Mucosa of rectum (tissue), 2 donors: Measurements from ENCODE around the gene PNPLA6.

ENCODE experiments used
- H3K27ac ChIP-seq, 2 donors: one replicate each; pipeline ENCODE4 v1.7.0; 2013; ENCODE audit warnings: inconsistent platforms in 2 of 2, low read depth in 2 of 2, low read length in 2 of 2
- H3K27me3 ChIP-seq, 2 donors: one replicate each; pipeline ENCODE4 v1.7.0; 2013; ENCODE audit warnings: low read length in 2 of 2; ENCODE audit not compliant: control insufficient read depth in 2 of 2, insufficient read depth in 2 of 2
- H3K36me3 ChIP-seq, 2 donors: one replicate each; pipeline ENCODE4 v1.7.0; 2013; ENCODE audit warnings: low read length in 2 of 2; ENCODE audit not compliant: control insufficient read depth in 2 of 2, insufficient read depth in 2 of 2
- H3K4me1 ChIP-seq, 2 donors: one replicate each; pipeline ENCODE4 v1.7.0; 2013; ENCODE audit warnings: low read length in 2 of 2, mild to moderate bottlenecking in 1 of 2; ENCODE audit not compliant: control insufficient read depth in 2 of 2, insufficient read depth in 2 of 2
- H3K4me3 ChIP-seq, 2 donors: one replicate each; pipeline ENCODE4 v1.7.0; 2013; ENCODE audit warnings: low read length in 2 of 2
- H3K9ac ChIP-seq, 2 donors: one replicate each; pipeline ENCODE4 v1.7.0; 2013; ENCODE audit warnings: low read length in 2 of 2, low read depth in 1 of 2, mild to moderate bottlenecking in 1 of 2
- H3K9me3 ChIP-seq, 2 donors: one replicate each; pipeline ENCODE4 v1.7.0; 2013; ENCODE audit warnings: low read length in 2 of 2; ENCODE audit not compliant: control insufficient read depth in 2 of 2
- donor health status: healthy.
- donor health status: Normal muscosa, but diverticular disease.

The PNPLA6 gene

DNA sequence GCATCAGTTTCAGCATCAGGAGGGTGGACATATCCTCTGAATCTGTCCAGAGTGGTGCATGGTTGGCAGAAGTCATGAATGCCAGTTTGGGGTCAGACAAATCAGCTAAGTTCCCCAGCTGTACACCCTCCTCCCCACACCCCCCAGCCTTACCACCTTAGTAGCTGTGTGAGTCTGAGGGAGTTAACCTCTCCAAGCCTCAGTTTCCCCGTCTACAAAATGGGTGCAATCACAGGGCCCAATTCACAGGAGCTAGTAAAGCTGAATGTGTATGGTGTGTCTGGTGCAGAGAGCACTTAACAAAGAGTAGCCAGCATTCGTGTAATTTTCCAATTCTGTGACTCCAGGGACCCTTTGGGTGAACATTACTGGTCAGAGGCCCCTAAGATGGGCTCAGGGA lies 33.0 kb upstream of the PNPLA6 start:
- Histone ChIP-seq H3K27me3 (no peaks in the 10 kb centered on the region), H3K4me1 (peaks cover 5 to 14% of the 10 kb centered on the region in 2 donors), H3K4me3 (no peak overlapping the region), H3K36me3 (no peaks in the 10 kb centered on the region), H3K9ac (no peak overlapping the region), H3K9me3 (no peaks in the 10 kb centered on the region), H3K27ac (no peak overlapping the region)

DNA sequence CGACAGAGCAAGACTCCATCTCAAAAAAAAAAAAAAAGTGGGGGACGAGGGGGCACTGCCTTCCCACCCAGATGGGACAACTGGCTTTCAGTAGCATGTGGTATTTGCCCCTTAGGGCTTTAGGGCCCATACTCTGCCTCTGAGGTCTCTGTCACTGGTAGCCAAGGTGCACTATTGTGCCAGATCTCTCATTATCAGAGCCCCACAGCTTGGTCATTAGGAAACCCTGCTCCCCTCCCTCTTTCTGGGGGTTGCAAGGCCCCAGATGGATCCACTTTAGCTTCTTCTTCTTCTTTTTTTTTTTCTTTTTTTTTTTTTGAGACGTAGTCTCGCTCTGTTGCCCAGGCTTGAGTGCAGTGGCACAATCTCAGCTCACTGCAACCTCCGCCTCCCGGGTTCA lies 30.8 kb upstream of the PNPLA6 start:
- peaks cover 5 to 14% of the 10 kb centered on the region in 2 donors for H3K4me1 ChIP-seq
- no peak overlapping the region for H3K27ac ChIP-seq
- no peaks in the 10 kb centered on the region for H3K9me3 ChIP-seq
- H3K4me3 ChIP-seq: no peak overlapping the region
- no peaks in the 10 kb centered on the region for H3K27me3 ChIP-seq
- H3K9ac ChIP-seq: no peak overlapping the region
- no peaks in the 10 kb centered on the region for H3K36me3 ChIP-seq

DNA sequence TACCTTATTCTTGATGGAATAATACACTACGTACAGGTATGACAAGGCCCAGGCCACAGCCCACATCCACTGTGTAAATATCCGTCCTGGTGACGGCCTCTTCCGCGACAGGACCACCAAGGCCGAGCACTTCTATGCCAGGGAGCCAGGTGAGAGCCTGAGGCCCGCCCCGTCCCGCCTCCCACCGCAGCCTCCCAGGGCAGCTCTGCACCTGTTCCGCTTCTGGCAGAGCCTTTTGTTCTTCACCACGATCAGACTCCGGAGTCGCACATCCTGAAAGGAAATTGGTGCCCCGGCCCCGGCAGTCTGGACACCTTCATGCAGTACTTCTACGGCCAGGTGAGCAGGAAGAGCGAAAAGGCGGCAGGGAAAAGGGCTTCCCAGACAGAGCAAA lies 30.2 kb upstream of the PNPLA6 start:
- peaks cover 5 to 14% of the 10 kb centered on the region in 2 donors for H3K4me1 ChIP-seq
- H3K27me3 ChIP-seq: no peaks in the 10 kb centered on the region
- H3K27ac ChIP-seq: peak overlapping the region; percentile 38 to 56
- H3K36me3 ChIP-seq: no peaks in the 10 kb centered on the region
- H3K4me3 ChIP-seq: peak overlapping the region; percentile 25 to 66
- H3K9ac ChIP-seq: peak overlapping the region; percentile 47 to 51
- H3K9me3 ChIP-seq: no peaks in the 10 kb centered on the region

DNA sequence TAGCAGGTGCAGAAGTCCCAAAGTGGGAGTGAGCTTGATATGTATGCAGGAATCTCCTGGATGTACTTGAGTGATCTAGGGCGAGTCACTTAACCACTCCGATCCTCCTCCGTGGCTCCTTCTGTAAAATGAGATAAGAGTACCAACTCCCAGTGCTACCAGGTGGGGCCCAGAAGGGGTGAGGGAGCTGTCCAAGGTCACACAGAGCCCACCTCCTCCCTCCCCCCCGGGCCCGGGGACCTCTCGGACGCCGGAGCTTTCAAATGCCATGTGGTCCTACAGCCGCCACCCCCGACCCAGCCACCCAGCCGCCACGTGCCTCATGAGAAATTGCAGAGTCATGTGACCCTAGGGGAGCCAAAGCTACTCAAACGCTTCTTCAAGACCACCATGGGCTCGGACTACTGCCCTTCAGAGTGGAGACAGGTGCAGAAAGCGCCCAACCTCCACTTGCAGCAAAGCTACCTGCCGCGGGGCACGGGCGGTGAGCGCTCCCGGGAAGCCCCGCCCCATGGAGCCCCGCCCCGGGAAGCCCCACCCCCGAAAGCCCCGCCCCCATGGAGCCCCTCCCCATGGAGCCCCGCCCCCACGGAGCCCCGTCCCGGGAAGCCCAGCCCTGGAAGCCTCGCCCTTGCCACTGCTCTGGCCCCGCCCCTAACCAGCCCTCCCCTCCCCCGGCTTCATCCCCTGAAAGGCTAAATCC lies 29.7 kb upstream of the PNPLA6 start:
- H3K36me3 ChIP-seq: no peaks in the 10 kb centered on the region
- no peaks in the 10 kb centered on the region for H3K27me3 ChIP-seq
- H3K9me3 ChIP-seq: no peaks in the 10 kb centered on the region
- H3K9ac ChIP-seq: peak overlapping the region; percentile 47 to 51
- peak overlapping the region; percentile 25 to 66 for H3K4me3 ChIP-seq
- H3K4me1 ChIP-seq: peaks cover 5 to 12% of the 10 kb centered on the region in 2 donors
- H3K27ac ChIP-seq: peak overlapping the region; percentile 38 to 56

DNA sequence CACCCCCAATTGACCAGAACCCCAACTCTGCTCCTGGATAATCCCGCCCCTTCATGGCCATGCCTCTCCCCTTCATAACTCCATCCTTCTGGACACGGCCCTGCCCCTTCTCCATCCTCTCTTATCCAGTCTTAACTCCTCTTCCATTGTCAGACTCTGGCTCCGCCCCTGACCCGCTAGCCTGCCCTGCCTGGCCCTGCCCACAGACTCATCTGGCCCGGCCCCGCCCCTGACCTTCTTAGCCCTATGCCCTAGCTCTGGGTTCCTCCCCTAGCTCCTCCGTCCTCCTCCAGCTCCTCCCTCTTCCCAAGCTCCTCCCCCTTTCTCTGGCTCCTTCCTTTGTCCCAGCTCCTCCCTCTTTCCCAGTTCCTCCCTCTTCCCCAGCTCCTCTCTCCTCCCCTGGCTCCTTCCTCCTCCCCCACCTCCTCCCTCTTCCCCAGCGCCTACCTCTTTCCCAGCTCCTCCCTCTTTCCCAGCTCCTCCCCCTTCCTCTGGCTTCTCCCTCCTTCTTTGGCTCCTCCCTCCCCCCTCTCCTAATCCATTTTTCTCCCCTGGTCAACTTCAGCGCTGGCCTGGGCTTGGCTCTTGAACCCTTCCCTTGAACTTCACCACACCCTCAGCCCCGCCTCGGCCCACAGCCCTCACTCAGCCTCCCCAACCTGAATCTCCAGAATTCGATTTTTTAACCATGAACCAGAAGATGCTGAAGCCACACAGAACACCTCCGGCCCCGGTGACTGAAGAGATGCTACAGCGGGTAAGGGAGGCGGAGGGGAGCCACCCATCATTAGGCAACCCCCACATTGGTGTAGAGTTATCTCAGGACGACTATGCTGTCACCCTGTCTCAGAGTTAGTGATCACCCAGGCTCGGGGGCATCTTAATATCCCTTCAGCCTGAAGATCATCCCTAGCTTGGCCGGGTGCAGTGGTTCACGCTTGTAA lies 28.9 kb upstream of the PNPLA6 start:
- no peak overlapping the region for H3K4me3 ChIP-seq
- peak overlapping the region in 1 of 2 donors; percentile 34 for H3K27ac ChIP-seq
- H3K4me1 ChIP-seq: peaks cover 5 to 8% of the 10 kb centered on the region in 2 donors
- no peaks in the 10 kb centered on the region for H3K27me3 ChIP-seq
- H3K36me3 ChIP-seq: no peaks in the 10 kb centered on the region
- no peak overlapping the region for H3K9ac ChIP-seq
- H3K9me3 ChIP-seq: no peaks in the 10 kb centered on the region

DNA sequence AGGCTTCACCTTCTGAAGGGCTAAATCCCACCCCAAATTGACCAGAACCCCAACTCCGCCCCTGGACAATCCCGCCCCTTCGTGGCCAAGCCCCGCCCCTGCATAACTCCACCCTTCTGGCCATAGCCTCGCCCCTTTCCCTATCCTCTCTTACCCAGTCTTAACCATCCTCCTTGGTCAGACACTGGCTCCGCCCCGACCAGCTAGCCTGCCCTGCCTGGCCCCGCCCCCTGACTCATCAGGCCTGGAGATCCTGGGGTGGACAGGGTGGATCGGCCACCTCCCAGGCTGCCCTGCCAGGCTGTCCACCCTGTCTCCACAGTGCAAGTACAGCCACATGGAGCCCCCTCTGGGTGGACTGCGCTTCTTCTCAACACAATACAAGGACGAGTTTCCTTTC lies 27.6 kb upstream of the PNPLA6 start:
- Histone ChIP-seq H3K9ac (no peak overlapping the region), H3K27ac (no peak overlapping the region), H3K4me1 (peaks cover 5 to 8% of the 10 kb centered on the region in 2 donors), H3K36me3 (no peaks in the 10 kb centered on the region), H3K27me3 (no peaks in the 10 kb centered on the region), H3K9me3 (no peaks in the 10 kb centered on the region), H3K4me3 (no peak overlapping the region)

DNA sequence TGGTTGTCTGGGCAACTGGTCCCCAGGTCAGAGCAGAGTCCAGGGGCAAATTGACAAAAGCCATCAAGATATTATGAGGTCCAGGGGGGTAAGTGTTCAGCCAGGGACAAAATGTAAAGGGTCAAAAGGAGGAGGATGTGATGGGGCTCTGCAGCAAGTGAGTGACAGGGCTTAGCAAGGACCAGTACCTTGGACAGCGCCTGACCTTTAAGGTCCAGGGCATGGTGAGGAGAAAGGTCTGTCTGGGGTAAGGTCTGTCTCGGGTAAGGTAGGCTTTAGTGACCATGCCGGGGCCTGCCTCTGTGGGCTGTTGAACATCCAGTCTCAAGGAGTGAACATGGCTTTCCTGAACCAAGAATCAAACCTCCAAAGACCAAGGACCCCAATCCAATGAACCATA lies 25.9 kb upstream of the PNPLA6 start:
- H3K4me3 ChIP-seq: no peak overlapping the region
- H3K4me1 ChIP-seq: peaks cover 5 to 8% of the 10 kb centered on the region in 2 donors
- H3K9ac ChIP-seq: no peak overlapping the region
- H3K36me3 ChIP-seq: no peaks in the 10 kb centered on the region
- H3K27me3 ChIP-seq: no peaks in the 10 kb centered on the region
- H3K9me3 ChIP-seq: no peaks in the 10 kb centered on the region
- H3K27ac ChIP-seq: no peak overlapping the region

DNA sequence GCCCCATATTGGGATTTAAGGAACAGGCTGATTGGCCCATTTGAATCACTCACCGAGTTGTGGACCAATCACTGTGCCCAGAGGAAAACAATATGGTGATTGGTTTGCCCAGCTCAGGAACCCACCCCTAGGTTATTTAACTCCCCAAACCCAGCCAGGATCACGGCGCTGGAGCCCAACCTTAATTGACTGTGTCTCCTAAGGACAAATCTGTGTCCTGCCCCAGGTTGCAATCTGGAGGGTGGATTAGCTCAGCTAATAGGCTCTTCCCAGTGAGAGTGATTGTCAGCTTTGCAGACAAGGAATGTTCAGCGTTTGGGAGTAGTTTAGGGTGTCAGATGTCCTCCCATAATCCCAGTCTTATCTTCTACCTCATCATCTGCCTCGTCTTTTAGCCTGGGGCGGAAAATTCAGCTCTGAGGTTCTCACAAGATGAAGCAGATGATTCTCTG lies 23.1 kb upstream of the PNPLA6 start:
- H3K4me1 ChIP-seq: peaks cover 10 to 13% of the 10 kb centered on the region in 2 donors
- no peaks in the 10 kb centered on the region for H3K27me3 ChIP-seq
- H3K36me3 ChIP-seq: no peaks in the 10 kb centered on the region
- no peaks in the 10 kb centered on the region for H3K9me3 ChIP-seq
- no peak overlapping the region for H3K27ac ChIP-seq
- no peak overlapping the region for H3K4me3 ChIP-seq
- H3K9ac ChIP-seq: no peak overlapping the region

DNA sequence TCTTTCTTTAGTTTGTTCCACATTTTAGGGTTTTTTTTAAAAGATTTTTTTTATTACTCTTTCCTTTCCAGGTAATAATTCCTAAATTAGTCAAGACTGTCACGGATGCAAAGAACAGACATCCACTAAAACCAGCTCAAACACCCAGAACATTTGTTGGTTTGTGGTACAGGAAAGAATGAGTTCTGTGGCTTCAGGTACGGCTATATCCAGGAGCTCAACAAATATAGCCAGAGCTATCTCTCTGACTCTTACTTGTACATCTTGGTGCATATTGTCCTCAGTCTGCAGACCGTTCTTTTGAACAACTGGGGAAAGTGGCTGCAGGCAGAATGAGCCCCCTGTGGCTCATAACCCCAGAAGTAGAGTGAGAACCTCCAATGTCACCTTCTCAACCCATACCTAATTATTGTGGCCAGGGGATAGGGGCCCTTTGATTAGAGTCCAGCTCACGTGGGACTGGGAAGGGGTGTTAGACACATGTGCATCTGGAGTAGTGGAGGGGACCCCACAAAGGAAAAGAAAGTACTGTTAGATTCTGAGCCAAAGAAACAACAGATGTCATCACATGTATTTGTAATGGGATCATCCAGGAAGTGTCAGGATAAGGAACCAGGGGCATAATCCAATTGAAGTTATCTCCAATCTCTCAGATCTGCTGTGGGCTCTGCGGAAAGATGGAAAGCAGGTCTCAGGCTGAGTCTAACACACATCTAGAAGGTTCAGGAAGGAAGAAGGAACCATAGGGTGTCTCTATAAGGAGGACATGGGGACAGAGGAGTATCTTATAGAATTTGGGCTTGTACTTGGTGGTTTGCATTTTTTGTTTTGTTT lies 21.5 kb upstream of the PNPLA6 start:
- no peaks in the 10 kb centered on the region for H3K27me3 ChIP-seq
- H3K9me3 ChIP-seq: no peaks in the 10 kb centered on the region
- H3K4me1 ChIP-seq: peaks cover 10 to 13% of the 10 kb centered on the region in 2 donors
- H3K36me3 ChIP-seq: no peaks in the 10 kb centered on the region
- H3K9ac ChIP-seq: no peak overlapping the region
- H3K4me3 ChIP-seq: no peak overlapping the region
- no peak overlapping the region for H3K27ac ChIP-seq
